OCI-LY7 (cell line): Measurements from ENCODE around the gene SPPL3.

ENCODE experiments used
- CTCF ChIP-seq: fragments of 200-600 bp; sonication (generic); conservative IDR thresholded peaks from 2 replicates; pipeline ENCODE4 v1.5.1; 2014; ENCODE audit warnings: mild to moderate bottlenecking, antibody characterized with exemption, low read length, moderate library complexity, mixed read lengths
- EZH2phosphoT487 ChIP-seq: fragments of 200-600 bp; sonication (generic); IDR thresholded peaks from 2 replicates; pipeline ENCODE4 v1.6.1; 2018; ENCODE audit warnings: low read depth, borderline replicate concordance, mild to moderate bottlenecking, mixed run types, antibody characterized with exemption, low read length, moderate library complexity, mixed read lengths

- TF ChIP-seq CTCF, result no peak
- no peak for TF ChIP-seq EZH2phosphoT487
Observed at GRCh38 chr12:120879718-120880300, 24.3 kb downstream of the SPPL3 start.
